ENCODE results near the gene CEACAM19. TPM values are rescaled to one million over a fixed set of nuclear protein-coding genes. Genes with fewer than 3 reads are reported as not detected.
"Not testable (repeated sequence)": the region's sequence is repeated elsewhere in the genome, so short reads cannot be mapped to it uniquely, and the experiment has no call there.

The CEACAM19 gene
- total RNA-seq, 1 donor: 0.63 TPM

GRCh38 chr19:44698492-44699201 lies 27.4 kb downstream of the CEACAM19 start, which contains the start of gene CEACAM16:
TSS of gene CEACAM16 (plus strand) at chr19:44699151. CDS start at chr19:44701457, 2,306 bp downstream.
- H3K4me3 ChIP-seq (ENCODE audit: low read length): no peak within 1 kb of the TSS
- H3K27me3 ChIP-seq (ENCODE audit: insufficient read depth, low read length): no peaks in the 10 kb centered on the region
- no peaks in the 10 kb centered on the region for H3K4me1 ChIP-seq (ENCODE audit: insufficient read depth, low read length)
- H3K9me3 ChIP-seq (ENCODE audit: low read depth, low read length): no peaks in the 10 kb centered on the region

- Histone ChIP-seq H3K9me3 (ENCODE audit: low read depth, low read length) (no peaks in the 10 kb centered on the region), H3K27me3 (ENCODE audit: insufficient read depth, low read length) (no peaks in the 10 kb centered on the region), H3K4me3 (ENCODE audit: low read length) (no peak overlapping the region), H3K4me1 (ENCODE audit: insufficient read depth, low read length) (no peaks in the 10 kb centered on the region)
Observed at GRCh38 chr19:44700547-44700946, 29.3 kb downstream of the CEACAM19 start.

- Histone ChIP-seq H3K4me1 (ENCODE audit: insufficient read depth, low read length) (no peaks in the 10 kb centered on the region), H3K27me3 (ENCODE audit: insufficient read depth, low read length) (no peaks in the 10 kb centered on the region)
Observed at GRCh38 chr19:44701228-44701627, 29.9 kb downstream of the CEACAM19 start.

GRCh38 chr19:44702551-44703176 lies 31.4 kb downstream of the CEACAM19 start:
- no peaks in the 10 kb centered on the region for H3K4me1 ChIP-seq (ENCODE audit: insufficient read depth, low read length)
- H3K9me3 ChIP-seq (ENCODE audit: low read depth, low read length): no peaks in the 10 kb centered on the region
- H3K27me3 ChIP-seq (ENCODE audit: insufficient read depth, low read length): no peaks in the 10 kb centered on the region
- no peak overlapping the region for H3K4me3 ChIP-seq (ENCODE audit: low read length)

More at GRCh38 chr19:44701228-44701627, 29.9 kb downstream of the CEACAM19 start:
- Histone ChIP-seq H3K4me3 (ENCODE audit: low read length) (no peak overlapping the region), H3K9me3 (ENCODE audit: low read depth, low read length) (no peaks in the 10 kb centered on the region)

GRCh38 chr19:44703336-44704078 lies 32.2 kb downstream of the CEACAM19 start:
- Histone ChIP-seq H3K9me3 (ENCODE audit: low read depth, low read length) (no peaks in the 10 kb centered on the region), H3K4me1 (ENCODE audit: insufficient read depth, low read length) (no peaks in the 10 kb centered on the region), H3K4me3 (ENCODE audit: low read length) (no peak overlapping the region), H3K27me3 (ENCODE audit: insufficient read depth, low read length) (no peaks in the 10 kb centered on the region)

GRCh38 chr19:44704982-44705381 lies 33.7 kb downstream of the CEACAM19 start:
- H3K9me3 ChIP-seq (ENCODE audit: low read depth, low read length): no peaks in the 10 kb centered on the region
- no peak overlapping the region for H3K4me3 ChIP-seq (ENCODE audit: low read length)
- no peaks in the 10 kb centered on the region for H3K4me1 ChIP-seq (ENCODE audit: insufficient read depth, low read length)
- no peaks in the 10 kb centered on the region for H3K27me3 ChIP-seq (ENCODE audit: insufficient read depth, low read length)

- no peaks in the 10 kb centered on the region for H3K9me3 ChIP-seq (ENCODE audit: low read depth, low read length)
- no peak overlapping the region for H3K4me3 ChIP-seq (ENCODE audit: low read length)
- H3K4me1 ChIP-seq (ENCODE audit: insufficient read depth, low read length): no peaks in the 10 kb centered on the region
- no peaks in the 10 kb centered on the region for H3K27me3 ChIP-seq (ENCODE audit: insufficient read depth, low read length)
Observed at GRCh38 chr19:44705502-44706010, 34.3 kb downstream of the CEACAM19 start.

- Histone ChIP-seq H3K4me3 (ENCODE audit: low read length) (no peak overlapping the region), H3K27me3 (ENCODE audit: insufficient read depth, low read length) (no peaks in the 10 kb centered on the region), H3K9me3 (ENCODE audit: low read depth, low read length) (no peaks in the 10 kb centered on the region), H3K4me1 (ENCODE audit: insufficient read depth, low read length) (no peaks in the 10 kb centered on the region)
Observed at GRCh38 chr19:44706506-44707236, 35.4 kb downstream of the CEACAM19 start.

- H3K9me3 ChIP-seq (ENCODE audit: low read depth, low read length): no peaks in the 10 kb centered on the region
- H3K4me3 ChIP-seq (ENCODE audit: low read length): no peak overlapping the region
- H3K27me3 ChIP-seq (ENCODE audit: insufficient read depth, low read length): no peaks in the 10 kb centered on the region
- H3K4me1 ChIP-seq (ENCODE audit: insufficient read depth, low read length): no peaks in the 10 kb centered on the region
Observed at GRCh38 chr19:44707794-44708193, 36.5 kb downstream of the CEACAM19 start.

- Histone ChIP-seq H3K4me1 (ENCODE audit: insufficient read depth, low read length) (no peaks in the 10 kb centered on the region), H3K27me3 (ENCODE audit: insufficient read depth, low read length) (no peaks in the 10 kb centered on the region), H3K4me3 (ENCODE audit: low read length) (no peak overlapping the region), H3K9me3 (ENCODE audit: low read depth, low read length) (no peaks in the 10 kb centered on the region)
Observed at GRCh38 chr19:44708940-44709339, 37.7 kb downstream of the CEACAM19 start.

GRCh38 chr19:44709434-44710266 lies 38.4 kb downstream of the CEACAM19 start:
- not testable (repeated sequence) for H3K9me3 ChIP-seq (ENCODE audit: low read depth, low read length); H3K27me3 ChIP-seq (ENCODE audit: insufficient read depth, low read length); H3K4me3 ChIP-seq (ENCODE audit: low read length); H3K4me1 ChIP-seq (ENCODE audit: insufficient read depth, low read length)

- H3K27me3 ChIP-seq (ENCODE audit: insufficient read depth, low read length): no peaks in the 10 kb centered on the region
- no peaks in the 10 kb centered on the region for H3K4me1 ChIP-seq (ENCODE audit: insufficient read depth, low read length)
- no peaks in the 10 kb centered on the region for H3K9me3 ChIP-seq (ENCODE audit: low read depth, low read length)
- no peak overlapping the region for H3K4me3 ChIP-seq (ENCODE audit: low read length)
Observed at GRCh38 chr19:44710483-44710882, 39.2 kb downstream of the CEACAM19 start.

- Histone ChIP-seq H3K4me3 (ENCODE audit: low read length) (no peak overlapping the region), H3K27me3 (ENCODE audit: insufficient read depth, low read length) (no peaks in the 10 kb centered on the region)
Observed at GRCh38 chr19:44712864-44713515, 41.7 kb downstream of the CEACAM19 start.

More at GRCh38 chr19:44712864-44713515, 41.7 kb downstream of the CEACAM19 start:
- H3K4me1 ChIP-seq (ENCODE audit: insufficient read depth, low read length): peaks cover under 1% of the 10 kb centered on the region
- H3K9me3 ChIP-seq (ENCODE audit: low read depth, low read length): no peaks in the 10 kb centered on the region

Data from mononuclear cell (primary cell).